HepG2 (cell line): ENCODE data around the gene SSU72. TPM values are rescaled to one million over a fixed set of nuclear protein-coding genes. Genes with fewer than 3 reads are reported as not detected.

Experiments
- BCL6 ChIP-seq: IDR thresholded peaks from 2 replicates; pipeline ENCODE4 v1.6.1; 2016; ENCODE audit warnings: missing genetic modification reagents, missing compliant biosample characterization
- FOSL1 ChIP-seq: sonication (generic); formaldehyde crosslinking; IDR thresholded peaks from 2 replicates; pipeline ENCODE4 v1.9.0; 2021; ENCODE audit warnings: missing genetic modification reagents, borderline replicate concordance
- FOXA1 ChIP-seq, 2 experiments: fragments of 450-650 bp in 1 of 2; sonication (generic) in 1 of 2; formaldehyde crosslinking in 1 of 2; IDR thresholded peaks; 2 replicates each; pipeline versions ENCODE4 v1.4.0 to v1.6.1; 2016 to 2020; ENCODE audit warnings: missing genetic modification reagents in 1 of 2
- HOXD1 ChIP-seq: sonication (generic); formaldehyde crosslinking; IDR thresholded peaks from 2 replicates; pipeline ENCODE4 v1.5.0; 2020; ENCODE audit warnings: missing genetic modification reagents
- MTF1 ChIP-seq: sonication (generic); formaldehyde crosslinking; IDR thresholded peaks from 2 replicates; pipeline ENCODE4 v1.5.0; 2020; ENCODE audit warnings: missing genetic modification reagents
- PAF1 ChIP-seq: IDR thresholded peaks from 2 replicates; pipeline ENCODE4 v1.6.1; 2016; ENCODE audit warnings: missing genetic modification reagents, missing compliant biosample characterization
- PPARG ChIP-seq: conservative IDR thresholded peaks from 2 replicates; pipeline ENCODE4 v1.6.1; 2016; ENCODE audit warnings: missing biosample characterization, missing genetic modification reagents
- SAFB2 ChIP-seq: sonication (generic); formaldehyde crosslinking; IDR thresholded peaks from 2 replicates; pipeline ENCODE4 v1.5.1; 2020; ENCODE audit warnings: missing genetic modification reagents, low read depth, mild to moderate bottlenecking, borderline replicate concordance
- ZBTB3 ChIP-seq: sonication (generic); formaldehyde crosslinking; IDR thresholded peaks from 2 replicates; pipeline ENCODE4 v1.4.0; 2020; ENCODE audit warnings: low read depth, mild to moderate bottlenecking, moderate library complexity, missing genetic modification reagents, borderline replicate concordance
- ZNF274 ChIP-seq: sonication (generic); formaldehyde crosslinking; IDR thresholded peaks from 2 replicates; pipeline ENCODE4 v1.5.1; 2020; ENCODE audit warnings: mild to moderate bottlenecking, missing genetic modification reagents
- ZNF510 ChIP-seq: sonication (generic); formaldehyde crosslinking; IDR thresholded peaks from 2 replicates; pipeline ENCODE4 v1.4.0; 2020; ENCODE audit warnings: low read depth, mild to moderate bottlenecking, missing genetic modification reagents
- ZNF577 ChIP-seq: sonication (generic); formaldehyde crosslinking; IDR thresholded peaks from 2 replicates; pipeline ENCODE4 v1.4.0; 2020; ENCODE audit warnings: mild to moderate bottlenecking, low read depth, missing genetic modification reagents, borderline replicate concordance
- ZNF616 ChIP-seq: sonication (generic); formaldehyde crosslinking; IDR thresholded peaks from 2 replicates; pipeline ENCODE4 v1.5.0; 2020; ENCODE audit warnings: low read depth, mild to moderate bottlenecking, missing genetic modification reagents
- ZNF629 ChIP-seq: sonication (generic); formaldehyde crosslinking; conservative IDR thresholded peaks from 2 replicates; pipeline ENCODE4 v1.5.0; 2020; ENCODE audit warnings: missing genetic modification reagents
- polyA plus RNA-seq, 8 experiments: library from polyadenylated mRNA; depleted of rRNA in 3 of 8; stranded (reverse) in 7 of 8; unstranded in 1 of 8; fragments of >200 nt; fragmentation: Illumina TruSeq in 4 of 8; extraction: Trizol in 4 of 8; gene quantifications; 2 replicates each; pipeline versions ENCODE4 v1.2.1 to v1.2.3, GENCODE V29; 2011 to 2016; ENCODE audit warnings: low read depth in 4 of 8, missing spikeins in 1 of 8, mixed read lengths in 1 of 8; ENCODE audit not compliant: insufficient read depth in 1 of 8
- total RNA-seq, 5 experiments: library from RNA; depleted of rRNA; stranded (reverse); fragments of >200 nt; fragmentation: Illumina TruSeq; extraction: Trizol; gene quantifications; 2 replicates each; pipeline ENCODE4 v1.2.3, GENCODE V29; 2016; ENCODE audit warnings: low read depth in 1 of 5
- TF ChIP-seq, protein P1 (sequence below): sonication (generic); formaldehyde crosslinking; IDR thresholded peaks from 2 replicates; pipeline ENCODE4 v1.9.0; 2022; ENCODE audit warnings: missing genetic modification reagents, mild to moderate bottlenecking, borderline replicate concordance
- TF ChIP-seq, protein P2 (sequence below): sonication (generic); formaldehyde crosslinking; IDR thresholded peaks from 2 replicates; pipeline ENCODE4 v1.9.0; 2021; ENCODE audit warnings: missing genetic modification reagents, mild to moderate bottlenecking, borderline replicate concordance
- TF ChIP-seq, protein P3 (sequence below): sonication (generic); formaldehyde crosslinking; IDR thresholded peaks from 2 replicates; pipeline ENCODE4 v1.9.0; 2021; ENCODE audit warnings: missing genetic modification reagents, borderline replicate concordance
- TF ChIP-seq, protein P4 (sequence below): sonication (generic); formaldehyde crosslinking; IDR thresholded peaks from 2 replicates; pipeline ENCODE4 v1.8.1; 2023; ENCODE audit warnings: mild to moderate bottlenecking, missing genetic modification reagents

The SSU72 gene
- total and polyA plus RNA-seq, 2 of the 13 experiments (the other 11 are each of a cell fraction or from before 2014, with no cell fraction given): 42.8 to 67.1 TPM

DNA sequence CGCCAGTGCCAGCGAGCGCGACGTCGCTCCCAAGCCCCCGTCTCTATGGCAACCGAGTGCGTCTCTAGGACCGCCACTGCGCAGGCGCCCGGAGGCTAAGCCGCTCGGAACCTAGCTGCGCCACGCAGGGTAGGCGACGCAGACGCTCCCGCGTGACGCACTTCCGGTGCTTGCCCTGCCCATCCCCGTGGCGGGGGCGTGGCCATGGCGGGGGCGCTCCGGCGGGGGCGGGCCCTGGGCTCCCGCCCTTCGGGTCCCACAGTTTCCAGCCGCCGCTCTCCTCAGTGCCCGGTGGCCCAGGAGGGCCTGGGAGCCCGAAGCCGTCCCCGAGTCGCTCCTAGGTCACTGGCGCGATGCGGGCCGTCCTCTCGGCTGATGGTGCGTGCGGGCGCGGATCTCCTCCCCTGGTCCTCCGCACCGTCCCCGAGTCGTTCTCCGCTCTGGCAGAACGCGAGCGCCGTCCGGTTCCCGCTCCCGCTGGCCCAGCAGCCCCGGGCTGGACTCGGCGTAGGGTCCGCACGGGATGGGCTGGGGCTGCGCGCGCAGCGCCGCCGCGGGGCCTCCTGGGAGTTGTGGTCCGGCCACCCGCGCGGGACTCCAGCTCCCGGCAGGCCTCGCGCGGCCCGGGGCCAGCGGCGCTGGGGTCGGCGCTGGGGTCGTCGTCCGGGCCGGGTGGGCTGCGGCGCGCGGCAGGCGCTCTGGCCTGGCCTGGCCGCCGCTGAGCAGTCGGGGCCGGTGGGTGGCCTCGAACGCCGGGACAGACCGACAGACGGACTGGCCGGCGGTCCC is 40.8 kb upstream of the SSU72 start, which contains the start of gene MIB2 (continued):
- TF ChIP-seq, protein P1, sequence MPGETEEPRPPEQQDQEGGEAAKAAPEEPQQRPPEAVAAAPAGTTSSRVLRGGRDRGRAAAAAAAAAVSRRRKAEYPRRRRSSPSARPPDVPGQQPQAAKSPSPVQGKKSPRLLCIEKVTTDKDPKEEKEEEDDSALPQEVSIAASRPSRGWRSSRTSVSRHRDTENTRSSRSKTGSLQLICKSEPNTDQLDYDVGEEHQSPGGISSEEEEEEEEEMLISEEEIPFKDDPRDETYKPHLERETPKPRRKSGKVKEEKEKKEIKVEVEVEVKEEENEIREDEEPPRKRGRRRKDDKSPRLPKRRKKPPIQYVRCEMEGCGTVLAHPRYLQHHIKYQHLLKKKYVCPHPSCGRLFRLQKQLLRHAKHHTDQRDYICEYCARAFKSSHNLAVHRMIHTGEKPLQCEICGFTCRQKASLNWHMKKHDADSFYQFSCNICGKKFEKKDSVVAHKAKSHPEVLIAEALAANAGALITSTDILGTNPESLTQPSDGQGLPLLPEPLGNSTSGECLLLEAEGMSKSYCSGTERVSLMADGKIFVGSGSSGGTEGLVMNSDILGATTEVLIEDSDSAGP: peak; percentile 84; the same call in 1 of the 2 replicates
- TF ChIP-seq, protein P2, sequence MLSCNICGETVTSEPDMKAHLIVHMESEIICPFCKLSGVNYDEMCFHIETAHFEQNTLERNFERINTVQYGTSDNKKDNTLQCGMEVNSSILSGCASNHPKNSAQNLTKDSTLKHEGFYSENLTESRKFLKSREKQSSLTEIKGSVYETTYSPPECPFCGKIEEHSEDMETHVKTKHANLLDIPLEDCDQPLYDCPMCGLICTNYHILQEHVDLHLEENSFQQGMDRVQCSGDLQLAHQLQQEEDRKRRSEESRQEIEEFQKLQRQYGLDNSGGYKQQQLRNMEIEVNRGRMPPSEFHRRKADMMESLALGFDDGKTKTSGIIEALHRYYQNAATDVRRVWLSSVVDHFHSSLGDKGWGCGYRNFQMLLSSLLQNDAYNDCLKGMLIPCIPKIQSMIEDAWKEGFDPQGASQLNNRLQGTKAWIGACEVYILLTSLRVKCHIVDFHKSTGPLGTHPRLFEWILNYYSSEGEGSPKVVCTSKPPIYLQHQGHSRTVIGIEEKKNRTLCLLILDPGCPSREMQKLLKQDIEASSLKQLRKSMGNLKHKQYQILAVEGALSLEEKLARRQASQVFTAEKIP (CRISPR knock-in tag): no peak
- TF ChIP-seq HOXD1 (CRISPR knock-in tag) (peak; percentile 76), PAF1 (CRISPR knock-in tag) (no peak), PPARG (CRISPR knock-in tag) (no peak), MTF1 (CRISPR knock-in tag) (no peak), ZNF510 (CRISPR knock-in tag) (peak; percentile 74; the same call in 1 of the 2 replicates), ZNF629 (CRISPR knock-in tag) (0 out of 2 replicates have a peak, but pooled peaks have one; percentile 7), FOSL1 (CRISPR knock-in tag) (no peak), FOXA1 (IDR thresholded peaks at IDR 0.05) (no peak), FOXA1 (CRISPR knock-in tag; IDR thresholded peaks at IDR 0.05) (no peak), SAFB2 (peak; percentile 81; the same call in 1 of the 2 replicates), ZNF577 (CRISPR knock-in tag) (0 out of 2 replicates have a peak, but pooled peaks have one; percentile 30), ZNF274 (CRISPR knock-in tag) (no peak), BCL6 (0 out of 2 replicates have a peak, but pooled peaks have one; percentile 7), ZNF616 (peak; percentile 81; the same call in 1 of the 2 replicates), ZBTB3 (CRISPR knock-in tag) (0 out of 2 replicates have a peak, but pooled peaks have one; percentile 76)
- TF ChIP-seq, protein P3, sequence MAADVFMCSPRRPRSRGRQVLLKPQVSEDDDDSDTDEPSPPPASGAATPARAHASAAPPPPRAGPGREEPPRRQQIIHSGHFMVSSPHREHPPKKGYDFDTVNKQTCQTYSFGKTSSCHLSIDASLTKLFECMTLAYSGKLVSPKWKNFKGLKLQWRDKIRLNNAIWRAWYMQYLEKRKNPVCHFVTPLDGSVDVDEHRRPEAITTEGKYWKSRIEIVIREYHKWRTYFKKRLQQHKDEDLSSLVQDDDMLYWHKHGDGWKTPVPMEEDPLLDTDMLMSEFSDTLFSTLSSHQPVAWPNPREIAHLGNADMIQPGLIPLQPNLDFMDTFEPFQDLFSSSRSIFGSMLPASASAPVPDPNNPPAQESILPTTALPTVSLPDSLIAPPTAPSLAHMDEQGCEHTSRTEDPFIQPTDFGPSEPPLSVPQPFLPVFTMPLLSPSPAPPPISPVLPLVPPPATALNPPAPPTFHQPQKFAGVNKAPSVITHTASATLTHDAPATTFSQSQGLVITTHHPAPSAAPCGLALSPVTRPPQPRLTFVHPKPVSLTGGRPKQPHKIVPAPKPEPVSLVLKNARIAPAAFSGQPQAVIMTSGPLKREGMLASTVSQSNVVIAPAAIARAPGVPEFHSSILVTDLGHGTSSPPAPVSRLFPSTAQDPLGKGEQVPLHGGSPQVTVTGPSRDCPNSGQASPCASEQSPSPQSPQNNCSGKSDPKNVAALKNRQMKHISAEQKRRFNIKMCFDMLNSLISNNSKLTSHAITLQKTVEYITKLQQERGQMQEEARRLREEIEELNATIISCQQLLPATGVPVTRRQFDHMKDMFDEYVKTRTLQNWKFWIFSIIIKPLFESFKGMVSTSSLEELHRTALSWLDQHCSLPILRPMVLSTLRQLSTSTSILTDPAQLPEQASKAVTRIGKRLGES (CRISPR knock-in tag): 0 out of 2 replicates have a peak, but pooled peaks have one; percentile 30
- TF ChIP-seq, protein P4, sequence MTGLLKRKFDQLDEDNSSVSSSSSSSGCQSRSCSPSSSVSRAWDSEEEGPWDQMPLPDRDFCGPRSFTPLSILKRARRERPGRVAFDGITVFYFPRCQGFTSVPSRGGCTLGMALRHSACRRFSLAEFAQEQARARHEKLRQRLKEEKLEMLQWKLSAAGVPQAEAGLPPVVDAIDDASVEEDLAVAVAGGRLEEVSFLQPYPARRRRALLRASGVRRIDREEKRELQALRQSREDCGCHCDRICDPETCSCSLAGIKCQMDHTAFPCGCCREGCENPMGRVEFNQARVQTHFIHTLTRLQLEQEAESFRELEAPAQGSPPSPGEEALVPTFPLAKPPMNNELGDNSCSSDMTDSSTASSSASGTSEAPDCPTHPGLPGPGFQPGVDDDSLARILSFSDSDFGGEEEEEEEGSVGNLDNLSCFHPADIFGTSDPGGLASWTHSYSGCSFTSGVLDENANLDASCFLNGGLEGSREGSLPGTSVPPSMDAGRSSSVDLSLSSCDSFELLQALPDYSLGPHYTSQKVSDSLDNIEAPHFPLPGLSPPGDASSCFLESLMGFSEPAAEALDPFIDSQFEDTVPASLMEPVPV (CRISPR knock-in tag): peak; percentile 72; the same call in 1 of the 2 replicates
